Smooth muscle cell (in vitro differentiated cells): Measurements from ENCODE around the gene SLC6A20. TPM values are rescaled to one million over a fixed set of nuclear protein-coding genes. Genes with fewer than 3 reads are reported as not detected.

Source experiments
- DNase-seq: peaks from one replicate; lab custom pipeline; 2025; ENCODE audit not compliant: unreplicated experiment; lab: John Stamatoyannopoulos, UW
- H2AFZ ChIP-seq: fragments of 200-600 bp; sonication (generic); 2 replicates; pipeline ENCODE4 v1.6.0; 2016; ENCODE audit warnings: antibody characterized with exemption, low read depth, mild to moderate bottlenecking
- H3F3A ChIP-seq: fragments of 200-600 bp; sonication (generic); 2 replicates; pipeline ENCODE4 v1.6.0; 2017; ENCODE audit warnings: antibody characterized with exemption, low read depth
- H3K27ac ChIP-seq: fragments of 200-600 bp; sonication (generic); 2 replicates; pipeline ENCODE4 v1.5.1; 2016; ENCODE audit warnings: low read depth, mild to moderate bottlenecking
- H3K27me3 ChIP-seq: fragments of 200-600 bp; sonication (generic); 2 replicates; pipeline ENCODE4 v1.6.1; 2016; ENCODE audit warnings: low read depth, mild to moderate bottlenecking
- H3K36me3 ChIP-seq: fragments of 200-600 bp; sonication (generic); 2 replicates; pipeline ENCODE4 v1.5.1; 2016; ENCODE audit warnings: low read depth
- H3K4me1 ChIP-seq: fragments of 200-600 bp; sonication (generic); 2 replicates; pipeline ENCODE4 v1.5.1; 2016; ENCODE audit warnings: low read depth
- H3K4me2 ChIP-seq: fragments of 200-600 bp; sonication (generic); 2 replicates; pipeline ENCODE4 v1.6.0; 2016; ENCODE audit warnings: mild to moderate bottlenecking
- H3K4me3 ChIP-seq: fragments of 200-600 bp; sonication (generic); 2 replicates; pipeline ENCODE4 v1.5.1; 2016; ENCODE audit warnings: mild to moderate bottlenecking
- H3K79me2 ChIP-seq: fragments of 200-600 bp; sonication (generic); 2 replicates; pipeline ENCODE4 v1.6.0; 2016; ENCODE audit warnings: low read depth, mild to moderate bottlenecking
- H3K9ac ChIP-seq: fragments of 200-600 bp; sonication (generic); 2 replicates; pipeline ENCODE4 v1.6.0; 2016; ENCODE audit warnings: low read depth
- H3K9me3 ChIP-seq: fragments of 200-600 bp; sonication (generic); replicated peaks from 2 replicates; pipeline ENCODE4 v1.5.1; 2016; ENCODE audit warnings: low read depth
- H4K20me1 ChIP-seq: fragments of 200-600 bp; sonication (generic); 2 replicates; pipeline ENCODE4 v1.6.0; 2016; ENCODE audit warnings: low read depth
- WGBS: methylation state at CpG from one replicate; pipeline ENCODE4 v1.1.7; 2016; ENCODE audit warnings: low lambda C conversion rate; 5-methylcytosine and 5-hydroxymethylcytosine counted together
- polyA plus RNA-seq: library from polyadenylated mRNA; unstranded; fragments of >200 nt; fragmentation: Nextera tagmentation; extraction: Ambion mirVana; gene quantifications from 2 replicates; pipeline ENCODE4 v1.2.1, GENCODE V29; 2016
- total RNA-seq: library from RNA; depleted of rRNA; stranded (reverse); fragments of >200 nt; gene quantifications from 2 replicates; pipeline ENCODE4 v1.2.3, GENCODE V29; 2014
- TF ChIP-seq, protein P1 (sequence below): fragments of 200-600 bp; sonication (generic); IDR thresholded peaks from 2 replicates; pipeline ENCODE4 v1.5.1; 2017; ENCODE audit warnings: borderline replicate concordance, mild to moderate bottlenecking, antibody characterized with exemption; ENCODE audit not compliant: insufficient read depth, poor library complexity, severe bottlenecking

Gene SLC6A20
- total and polyA plus RNA-seq, 2 experiments from 2014 or later, result 0.10 to 0.49 TPM

DNA sequence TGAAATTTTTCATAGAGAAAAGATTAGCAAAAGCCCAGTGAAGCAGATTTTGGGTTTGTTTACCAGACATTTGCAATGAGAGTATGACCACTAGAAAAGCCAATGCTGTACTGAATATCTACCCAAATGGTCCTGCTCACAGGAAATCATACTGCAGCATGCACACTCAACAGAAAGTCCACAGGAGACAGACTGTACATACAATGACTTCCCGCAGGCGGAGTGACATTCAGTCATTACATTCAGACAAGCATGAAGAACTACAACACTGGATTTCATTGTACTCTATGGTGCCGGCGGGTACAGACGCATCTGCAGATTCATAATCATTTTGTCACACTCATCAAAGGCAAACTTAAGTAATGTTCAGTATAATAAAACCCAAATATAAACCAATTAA lies 33.8 kb upstream of the SLC6A20 start:
- TF ChIP-seq, protein P1, sequence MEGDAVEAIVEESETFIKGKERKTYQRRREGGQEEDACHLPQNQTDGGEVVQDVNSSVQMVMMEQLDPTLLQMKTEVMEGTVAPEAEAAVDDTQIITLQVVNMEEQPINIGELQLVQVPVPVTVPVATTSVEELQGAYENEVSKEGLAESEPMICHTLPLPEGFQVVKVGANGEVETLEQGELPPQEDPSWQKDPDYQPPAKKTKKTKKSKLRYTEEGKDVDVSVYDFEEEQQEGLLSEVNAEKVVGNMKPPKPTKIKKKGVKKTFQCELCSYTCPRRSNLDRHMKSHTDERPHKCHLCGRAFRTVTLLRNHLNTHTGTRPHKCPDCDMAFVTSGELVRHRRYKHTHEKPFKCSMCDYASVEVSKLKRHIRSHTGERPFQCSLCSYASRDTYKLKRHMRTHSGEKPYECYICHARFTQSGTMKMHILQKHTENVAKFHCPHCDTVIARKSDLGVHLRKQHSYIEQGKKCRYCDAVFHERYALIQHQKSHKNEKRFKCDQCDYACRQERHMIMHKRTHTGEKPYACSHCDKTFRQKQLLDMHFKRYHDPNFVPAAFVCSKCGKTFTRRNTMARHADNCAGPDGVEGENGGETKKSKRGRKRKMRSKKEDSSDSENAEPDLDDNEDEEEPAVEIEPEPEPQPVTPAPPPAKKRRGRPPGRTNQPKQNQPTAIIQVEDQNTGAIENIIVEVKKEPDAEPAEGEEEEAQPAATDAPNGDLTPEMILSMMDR, result no peak
- Histone ChIP-seq H2AFZ (no peak overlapping the region), H3K4me1 (no peaks in the 10 kb centered on the region), H3K9me3 (no peaks in the 10 kb centered on the region), H4K20me1 (no peaks in the 10 kb centered on the region), H3K27me3 (no peaks in the 10 kb centered on the region), H3K79me2 (no peaks in the 10 kb centered on the region), H3K4me3 (no peak overlapping the region), H3K4me2 (no peak overlapping the region), H3F3A (no peaks in the 10 kb centered on the region), H3K27ac (no peak overlapping the region), H3K9ac (no peak overlapping the region), H3K36me3 (peaks cover 12% of the 10 kb centered on the region)
- WGBS, result 86% methylated on average over 5 of the region's 5 CpGs
- DNase-seq, result no peak

DNA sequence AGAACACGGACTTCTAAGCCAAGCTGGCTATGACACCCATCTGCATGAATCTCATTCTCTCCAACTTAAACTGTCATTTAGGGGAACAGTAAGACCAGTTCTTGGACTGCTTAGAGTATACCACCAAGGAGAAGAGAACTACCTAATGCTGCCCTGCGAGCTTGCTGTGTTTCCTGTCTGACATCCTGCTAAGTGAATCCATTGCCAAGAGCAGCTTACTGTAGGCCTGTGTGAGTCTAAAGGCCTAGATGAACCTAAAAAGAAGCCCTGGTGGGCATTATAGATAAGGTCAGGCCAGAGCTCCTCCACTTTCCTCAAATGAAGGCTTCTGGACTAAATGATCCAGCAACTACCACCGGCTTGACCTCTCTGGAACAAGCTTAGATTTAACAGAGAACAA lies 30.6 kb upstream of the SLC6A20 start:
- TF ChIP-seq, protein P1, result no peak
- no peaks in the 10 kb centered on the region for H3K27me3 ChIP-seq
- no peak for DNase-seq
- no peaks in the 10 kb centered on the region for H3F3A ChIP-seq
- H3K4me2 ChIP-seq, result no peak overlapping the region
- H3K79me2 ChIP-seq, result no peaks in the 10 kb centered on the region
- no peak overlapping the region for H2AFZ ChIP-seq
- 91% methylated on average over 3 of the region's 3 CpGs for WGBS
- no peak overlapping the region for H3K27ac ChIP-seq
- H3K4me3 ChIP-seq, result no peak overlapping the region
- no peaks in the 10 kb centered on the region for H4K20me1 ChIP-seq
- H3K9me3 ChIP-seq, result no peaks in the 10 kb centered on the region
- no peaks in the 10 kb centered on the region for H3K4me1 ChIP-seq
- H3K9ac ChIP-seq, result no peak overlapping the region
- peaks cover 19% of the 10 kb centered on the region for H3K36me3 ChIP-seq

DNA sequence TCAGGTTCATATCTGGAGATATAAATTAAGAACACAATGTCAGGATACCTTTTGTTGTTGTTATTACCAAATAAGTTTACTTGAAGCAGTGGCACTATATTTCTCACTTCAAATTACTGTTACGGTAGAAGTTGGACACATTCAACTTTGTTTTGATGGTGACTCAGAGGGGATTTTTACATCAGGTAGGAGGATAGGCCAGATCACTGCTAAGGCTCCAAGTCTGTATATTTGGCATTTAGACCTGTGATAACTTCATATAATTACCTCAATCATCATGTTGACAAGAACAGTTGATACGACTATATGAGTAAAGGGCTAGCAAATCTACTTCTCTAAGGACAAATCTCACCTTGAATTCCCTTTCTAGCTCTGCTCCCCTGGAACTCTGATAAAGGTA lies 30.0 kb upstream of the SLC6A20 start:
- no peak overlapping the region for H3K4me2 ChIP-seq

DNA sequence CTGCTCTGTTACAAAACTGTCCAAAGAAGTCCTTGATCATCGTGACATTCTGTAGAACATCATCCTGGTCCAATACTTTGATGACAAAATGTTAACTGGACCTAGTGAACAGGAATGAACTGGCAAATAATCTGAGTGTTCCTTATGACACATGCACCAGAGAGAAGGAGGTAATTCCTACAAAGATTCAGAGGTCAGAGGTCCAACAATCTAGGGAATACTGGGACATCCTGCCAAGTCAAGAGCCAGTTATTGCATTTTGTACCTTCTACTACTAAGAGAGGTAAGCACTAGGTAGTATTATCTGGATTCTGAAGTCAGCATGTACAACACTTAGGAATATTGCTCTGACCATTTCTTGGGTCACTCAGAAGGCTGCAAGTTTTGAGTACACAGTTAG lies 24.8 kb upstream of the SLC6A20 start:
- no peaks in the 10 kb centered on the region for H3F3A ChIP-seq
- no peak overlapping the region for H3K27ac ChIP-seq
- H3K4me2 ChIP-seq, result no peak overlapping the region
- no peak overlapping the region for H2AFZ ChIP-seq
- H3K36me3 ChIP-seq, result peaks cover 12% of the 10 kb centered on the region
- H3K79me2 ChIP-seq, result no peaks in the 10 kb centered on the region
- H3K4me3 ChIP-seq, result no peak overlapping the region
- no peak overlapping the region for H3K9ac ChIP-seq
- TF ChIP-seq, protein P1, result no peak
- H3K9me3 ChIP-seq, result no peaks in the 10 kb centered on the region
- no peaks in the 10 kb centered on the region for H3K4me1 ChIP-seq
- no peak for DNase-seq
- H3K27me3 ChIP-seq, result no peaks in the 10 kb centered on the region
- H4K20me1 ChIP-seq, result no peaks in the 10 kb centered on the region
- WGBS, result 93% methylated on average over 1 of the region's 1 CpG

More for the DNA sequence above, 30.0 kb upstream of the SLC6A20 start:
- H3K79me2 ChIP-seq, result no peaks in the 10 kb centered on the region
- H3K27me3 ChIP-seq, result no peaks in the 10 kb centered on the region
- H2AFZ ChIP-seq, result no peak overlapping the region
- H3K9ac ChIP-seq, result no peak overlapping the region
- TF ChIP-seq, protein P1, result no peak
- no peak overlapping the region for H3K4me3 ChIP-seq
- H3K4me1 ChIP-seq, result no peaks in the 10 kb centered on the region
- H4K20me1 ChIP-seq, result no peaks in the 10 kb centered on the region
- no peak for DNase-seq
- WGBS, result 91% methylated on average over 2 of the region's 2 CpGs
- no peak overlapping the region for H3K27ac ChIP-seq
- no peaks in the 10 kb centered on the region for H3F3A ChIP-seq
- H3K9me3 ChIP-seq, result no peaks in the 10 kb centered on the region
- peaks cover 19% of the 10 kb centered on the region for H3K36me3 ChIP-seq
